GM10248 (cell line): ENCODE results near the gene CCNY.

Experiments
- CTCF ChIA-PET: fragments of 300-600 bp; sonication (Branson Sonifier 250); formaldehyde crosslinking; extraction: SDS; loops from one replicate; lab custom pipeline; 2021; ENCODE audit warnings: antibody characterized with exemption; lab: Yijun Ruan, JAX
- POLR2A ChIA-PET: fragments of 350-650 bp; sonication (Branson Sonifier 250); formaldehyde crosslinking; extraction: SDS; loops from one replicate; lab custom pipeline; 2020; ENCODE audit warnings: antibody characterized with exemption; lab: Yijun Ruan, JAX
- DNase-seq: peaks from one replicate; pipeline ENCODE4 v3.0.0; 2012; ENCODE audit errors: extremely low spot score
- CTCF ChIP-seq: IDR thresholded peaks from 2 replicates; pipeline ENCODE4 v1.5.1; 2012; ENCODE audit warnings: mild to moderate bottlenecking, low read depth; ENCODE audit errors: extremely low read depth, missing control alignments, control extremely low read depth

The CCNY gene

GRCh38 chr10:35595106-35595505 lies 258.8 kb downstream of the CCNY start:
- ChIA-PET POLR2A (no interaction called here), CTCF (interaction anchor here (0.8 to 1.4 kb wide), 2 partner anchors 12 to 15 kb away, joined by 3 read pairs; no protein-coding TSS in a partner anchor)
- TF ChIP-seq CTCF = no peak
- no peak for DNase-seq

GRCh38 chr10:35598379-35598778 lies 262.1 kb downstream of the CCNY start:
- no peak for TF ChIP-seq CTCF
- CTCF ChIA-PET = no interaction called here
- POLR2A ChIA-PET = no interaction called here
- no peak for DNase-seq

- ChIA-PET POLR2A (no interaction called here), CTCF (interaction anchor here (1.0 to 1.5 kb wide), 2 partner anchors 35 to 36 kb away, joined by 3 read pairs; no protein-coding TSS in a partner anchor)
- DNase-seq = no peak
- peak; percentile 8 for TF ChIP-seq CTCF
Measured at GRCh38 chr10:35600193-35600592, 263.9 kb downstream of the CCNY start.

- ChIA-PET CTCF (interaction anchor here (0.7 kb wide), 1 partner anchor 645 kb away, joined by 3 read pairs; no protein-coding TSS in a partner anchor), POLR2A (no interaction called here)
- no peak for TF ChIP-seq CTCF
Measured at GRCh38 chr10:35605191-35605590, 268.9 kb downstream of the CCNY start, which contains the start of gene GJD4. TSS of gene GJD4 (plus strand) at chr10:35605341. CDS start at chr10:35605568, 227 bp downstream.

GRCh38 chr10:35606430-35606829 lies 270.1 kb downstream of the CCNY start:
- no peak for DNase-seq
- no peak for TF ChIP-seq CTCF
- POLR2A ChIA-PET = no interaction called here
- CTCF ChIA-PET = no interaction called here

More at GRCh38 chr10:35605191-35605590, 268.9 kb downstream of the CCNY start, which contains the start of gene GJD4:
- DNase-seq = no peak

GRCh38 chr10:35607475-35608327 lies 271.4 kb downstream of the CCNY start:
- no peak for TF ChIP-seq CTCF
- CTCF ChIA-PET = interaction anchor here (1.0 kb wide), 1 partner anchor 24 kb away, joined by 3 read pairs; no protein-coding TSS in a partner anchor
- POLR2A ChIA-PET = no interaction called here
- no peak for DNase-seq
